Osteoblast (primary cell): ENCODE data around the gene THAP7. TPM values are rescaled to one million over a fixed set of nuclear protein-coding genes. Genes with fewer than 3 reads are reported as not detected.

ENCODE experiments used
- DNase-seq: peaks from one replicate; pipeline ENCODE4 v3.0.0; 2011; ENCODE audit warnings: low spot score, mixed read lengths; ENCODE audit not compliant: insufficient read length; ENCODE audit errors: missing footprints
- H2AFZ ChIP-seq: 2 replicates; pipeline ENCODE4 v1.6.0; 2011; ENCODE audit warnings: mild to moderate bottlenecking, low read length
- H3K27ac ChIP-seq: 2 replicates; pipeline ENCODE4 v1.5.1; 2011; ENCODE audit warnings: mild to moderate bottlenecking, low read depth, low read length, moderate library complexity
- H3K27me3 ChIP-seq: 2 replicates; pipeline ENCODE4 v1.6.0; 2012; ENCODE audit warnings: mild to moderate bottlenecking, control low read depth, inconsistent platforms, low read length, moderate library complexity; ENCODE audit not compliant: insufficient read depth
- H3K36me3 ChIP-seq: 2 replicates; pipeline ENCODE4 v1.5.1; 2011; ENCODE audit warnings: mild to moderate bottlenecking, low read length, control low read depth, moderate library complexity; ENCODE audit not compliant: insufficient read depth
- H3K4me1 ChIP-seq: 2 replicates; pipeline ENCODE4 v1.5.1; 2011; ENCODE audit warnings: mild to moderate bottlenecking, low read length, control low read depth, moderate library complexity; ENCODE audit not compliant: insufficient read depth
- H3K4me2 ChIP-seq: 2 replicates; pipeline ENCODE4 v1.6.0; 2011; ENCODE audit warnings: mild to moderate bottlenecking, low read length; ENCODE audit not compliant: insufficient read depth
- H3K4me3 ChIP-seq: fragments of 200-600 bp; sonication (generic); 3 replicates; pipeline ENCODE4 v1.5.1; 2012; ENCODE audit warnings: mild to moderate bottlenecking, low read length, inconsistent platforms; ENCODE audit not compliant: insufficient read depth
- H3K79me2 ChIP-seq: 2 replicates; pipeline ENCODE4 v1.6.0; 2012; ENCODE audit warnings: mild to moderate bottlenecking, low read length, control low read depth, inconsistent platforms; ENCODE audit not compliant: insufficient read depth
- H3K9me3 ChIP-seq: 2 replicates; pipeline ENCODE4 v1.5.1; 2011; ENCODE audit warnings: low read depth, low read length, control low read depth
- H4K20me1 ChIP-seq: 2 replicates; pipeline ENCODE4 v1.6.0; 2012; ENCODE audit warnings: mild to moderate bottlenecking, low read length, control low read depth; ENCODE audit not compliant: insufficient read depth
- total RNA-seq: library from RNA; depleted of rRNA; stranded (reverse); fragments of >200 nt; gene quantifications from 2 replicates; pipeline ENCODE4 v1.2.3, GENCODE V29; 2012
- TF ChIP-seq, protein P1 (sequence below): IDR thresholded peaks from 2 replicates; pipeline ENCODE4 v1.5.1; 2011; ENCODE audit warnings: mild to moderate bottlenecking, low read depth, low read length, moderate library complexity; ENCODE audit errors: extremely low read depth

Gene THAP7
- total RNA-seq, 1 donor = 24.2 TPM

- no peak overlapping the region for H2AFZ ChIP-seq
- H3K4me1 ChIP-seq = no peaks in the 10 kb centered on the region
- H3K4me3 ChIP-seq = no peak overlapping the region
- peaks cover 48% of the 10 kb centered on the region for H3K36me3 ChIP-seq
- no peaks in the 10 kb centered on the region for H3K79me2 ChIP-seq
- H4K20me1 ChIP-seq = no peaks in the 10 kb centered on the region
- H3K9me3 ChIP-seq = no peaks in the 10 kb centered on the region
- peak; percentile 80 for DNase-seq
- TF ChIP-seq, protein P1, sequence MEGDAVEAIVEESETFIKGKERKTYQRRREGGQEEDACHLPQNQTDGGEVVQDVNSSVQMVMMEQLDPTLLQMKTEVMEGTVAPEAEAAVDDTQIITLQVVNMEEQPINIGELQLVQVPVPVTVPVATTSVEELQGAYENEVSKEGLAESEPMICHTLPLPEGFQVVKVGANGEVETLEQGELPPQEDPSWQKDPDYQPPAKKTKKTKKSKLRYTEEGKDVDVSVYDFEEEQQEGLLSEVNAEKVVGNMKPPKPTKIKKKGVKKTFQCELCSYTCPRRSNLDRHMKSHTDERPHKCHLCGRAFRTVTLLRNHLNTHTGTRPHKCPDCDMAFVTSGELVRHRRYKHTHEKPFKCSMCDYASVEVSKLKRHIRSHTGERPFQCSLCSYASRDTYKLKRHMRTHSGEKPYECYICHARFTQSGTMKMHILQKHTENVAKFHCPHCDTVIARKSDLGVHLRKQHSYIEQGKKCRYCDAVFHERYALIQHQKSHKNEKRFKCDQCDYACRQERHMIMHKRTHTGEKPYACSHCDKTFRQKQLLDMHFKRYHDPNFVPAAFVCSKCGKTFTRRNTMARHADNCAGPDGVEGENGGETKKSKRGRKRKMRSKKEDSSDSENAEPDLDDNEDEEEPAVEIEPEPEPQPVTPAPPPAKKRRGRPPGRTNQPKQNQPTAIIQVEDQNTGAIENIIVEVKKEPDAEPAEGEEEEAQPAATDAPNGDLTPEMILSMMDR = no peak
- H3K27me3 ChIP-seq = no peaks in the 10 kb centered on the region
- H3K27ac ChIP-seq = no peak overlapping the region
- no peak overlapping the region for H3K4me2 ChIP-seq
These were observed 10.5 kb downstream of the THAP7 start for GRCh38 chr22:20991252-20992055.

GRCh38 chr22:20990184-20991180 is 11.4 kb downstream of the THAP7 start:
- Histone ChIP-seq H3K79me2 (peaks cover 2% of the 10 kb centered on the region), H3K27me3 (no peaks in the 10 kb centered on the region), H3K9me3 (no peaks in the 10 kb centered on the region), H3K4me2 (no peak overlapping the region), H3K27ac (no peak overlapping the region), H2AFZ (no peak overlapping the region), H3K4me1 (no peaks in the 10 kb centered on the region), H3K36me3 (peaks cover 51% of the 10 kb centered on the region), H4K20me1 (peaks cover 4% of the 10 kb centered on the region), H3K4me3 (no peak overlapping the region)
- peak; percentile 58 for DNase-seq
- TF ChIP-seq, protein P1 = no peak

GRCh38 chr22:20989323-20990138 is 12.4 kb downstream of the THAP7 start:
- no peaks in the 10 kb centered on the region for H3K4me1 ChIP-seq
- no peak overlapping the region for H3K4me3 ChIP-seq
- H2AFZ ChIP-seq = no peak overlapping the region
- peaks cover 6% of the 10 kb centered on the region for H4K20me1 ChIP-seq
- no peak overlapping the region for H3K27ac ChIP-seq
- H3K36me3 ChIP-seq = peaks cover 55% of the 10 kb centered on the region
- TF ChIP-seq, protein P1 = no peak
- peak; percentile 89 for DNase-seq
- H3K4me2 ChIP-seq = no peak overlapping the region
- H3K27me3 ChIP-seq = no peaks in the 10 kb centered on the region
- H3K79me2 ChIP-seq = peaks cover 7% of the 10 kb centered on the region
- H3K9me3 ChIP-seq = no peaks in the 10 kb centered on the region
